Measurements from ENCODE around the gene FLT4.
"Not testable (repeated sequence)": the region's sequence is repeated elsewhere in the genome, so short reads cannot be mapped to it uniquely, and the experiment has no call there.

FLT4 gene

DNA sequence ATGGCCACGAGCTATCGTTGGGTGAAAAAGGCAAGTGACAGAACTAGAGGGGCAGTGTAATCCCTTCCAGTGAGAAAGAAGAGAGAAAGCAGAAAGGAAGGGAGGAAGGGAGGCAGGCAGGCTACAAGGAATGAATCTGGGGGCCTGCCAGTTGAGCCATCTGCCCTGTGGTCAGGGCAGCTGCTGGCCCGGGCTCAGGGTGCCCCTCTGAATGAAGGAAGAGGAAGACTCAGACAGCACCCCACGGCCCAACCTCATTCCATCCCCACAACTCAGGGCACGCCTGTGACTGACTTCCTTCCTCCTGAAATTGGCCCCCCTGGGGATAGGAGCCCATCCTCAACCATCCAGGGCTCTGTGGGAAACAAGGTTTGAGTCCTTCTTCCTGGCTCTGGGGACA, 20.3 kb upstream of the FLT4 start:
- no peak for DNase-seq

GRCh38 chr5:180668835-180669596, 19.6 kb upstream of the FLT4 start:
- no peak for DNase-seq

DNA sequence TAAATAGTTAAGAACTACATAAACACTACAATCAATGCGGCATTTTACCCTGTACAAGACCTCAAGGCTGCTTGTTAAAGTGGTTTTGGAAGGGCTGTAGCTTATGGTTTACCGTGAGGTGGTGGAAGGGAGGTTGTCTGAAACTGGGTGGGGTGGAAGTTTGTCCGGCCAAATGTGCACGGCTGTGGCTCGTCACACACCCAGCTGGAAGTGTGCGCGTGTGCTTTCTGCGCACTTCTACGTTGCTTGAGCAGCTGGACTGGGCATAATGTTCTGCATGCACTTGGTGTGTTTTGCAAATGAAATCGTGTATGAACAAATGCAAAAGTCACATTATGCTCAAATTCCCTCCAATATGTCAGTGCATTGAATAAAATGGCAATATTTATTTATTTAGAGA, 17.4 kb upstream of the FLT4 start:
- DNase-seq, result no peak

DNA sequence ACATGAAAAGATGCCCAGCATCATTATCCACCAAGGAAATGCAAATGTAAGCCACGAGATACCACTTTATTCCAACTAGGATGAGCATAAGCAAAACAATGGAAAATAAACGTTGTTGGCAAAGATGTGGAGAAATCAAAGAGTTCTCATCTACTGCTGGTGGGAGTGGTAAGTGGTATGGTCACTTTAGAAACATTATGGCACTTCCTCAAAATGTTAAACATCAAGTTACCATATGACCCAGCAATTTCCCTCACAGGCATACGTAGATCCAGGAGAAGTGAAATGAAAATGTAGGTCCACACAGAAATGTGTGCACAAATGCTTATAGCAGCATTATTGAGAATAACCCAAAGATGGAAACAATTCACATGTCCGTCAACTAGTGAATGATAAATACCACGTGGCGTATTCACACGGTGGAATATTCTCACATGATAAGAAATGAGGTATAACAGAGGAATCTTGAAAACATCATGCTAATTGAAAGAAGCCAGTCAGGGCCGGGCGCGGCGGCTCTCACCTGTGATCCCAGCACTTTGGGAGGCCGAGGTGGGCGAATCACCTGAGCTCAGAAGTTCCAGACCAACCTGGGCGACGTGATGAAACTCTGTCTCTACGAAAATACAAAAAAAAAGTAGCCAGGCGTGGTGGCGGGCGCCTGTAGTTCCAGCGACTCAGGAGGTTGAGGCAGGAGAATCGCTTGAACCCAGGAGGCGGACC, 16.4 kb upstream of the FLT4 start:
- DNase-seq, result no peak

DNA sequence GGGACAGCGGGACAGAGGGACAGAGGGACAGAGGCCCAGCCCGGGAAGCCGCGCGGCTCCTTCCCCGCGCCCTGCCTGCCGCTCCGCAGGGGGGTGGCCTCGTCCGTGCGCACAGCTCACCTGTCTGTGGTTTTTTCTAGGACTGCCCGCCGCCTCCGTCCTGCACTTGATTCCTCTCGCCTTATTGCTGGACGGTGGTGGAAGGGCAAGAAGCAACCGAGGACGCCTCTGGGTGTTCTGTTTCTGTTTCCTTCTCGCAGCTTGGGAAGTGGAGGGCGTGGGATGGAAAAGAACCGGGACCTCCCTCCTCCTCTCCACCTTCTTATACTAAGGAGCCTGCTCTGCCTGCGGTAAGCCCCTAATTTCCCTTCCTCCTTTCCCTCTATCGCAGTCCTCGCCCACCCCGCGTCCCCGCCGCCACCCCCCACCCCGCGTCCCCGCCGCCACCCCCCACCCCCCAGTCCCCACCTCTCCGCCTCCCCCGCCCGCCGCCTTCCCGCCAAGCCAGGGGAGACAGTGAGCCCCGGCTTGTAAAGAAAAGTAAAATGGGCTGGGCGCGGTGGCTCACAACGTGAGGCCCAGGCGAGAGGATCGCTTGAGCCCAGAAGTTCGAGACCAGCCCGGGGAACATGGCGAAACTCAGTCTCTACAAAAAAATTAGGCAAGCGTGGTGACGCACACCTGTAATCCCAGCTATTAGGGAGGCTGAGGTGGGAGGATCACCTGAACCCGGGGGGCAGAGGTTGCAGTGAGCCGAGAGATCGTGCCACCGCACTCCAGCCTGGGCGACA, 9.6 kb upstream of the FLT4 start:
- no peak for DNase-seq

DNA sequence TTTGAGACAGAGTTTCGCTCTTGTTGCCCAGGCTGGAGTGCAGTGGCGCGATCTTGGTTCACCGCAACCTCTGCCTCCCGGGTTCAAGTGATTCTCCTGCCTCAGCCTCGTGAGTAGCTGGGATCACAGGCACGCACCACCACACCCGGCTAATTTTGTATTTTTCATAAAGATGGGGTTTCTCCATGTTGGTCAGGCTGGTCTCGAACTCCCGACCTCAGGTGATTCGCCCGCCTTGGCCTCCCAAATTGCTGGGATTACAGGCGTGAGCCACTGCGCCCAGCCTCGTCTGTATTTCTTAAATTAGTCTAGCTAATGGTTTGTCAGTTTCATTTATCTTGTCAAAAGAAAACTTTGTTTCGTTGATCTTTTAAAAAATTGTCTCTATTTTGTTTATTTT, 5.8 kb upstream of the FLT4 start:
- not testable (repeated sequence) for DNase-seq

GRCh38 chr5:180652771-180653170, 3.4 kb upstream of the FLT4 start:
- no peak for DNase-seq

- DNase-seq, result no peak
Measured at GRCh38 chr5:180652346-180652745, 2.9 kb upstream of the FLT4 start.

DNA sequence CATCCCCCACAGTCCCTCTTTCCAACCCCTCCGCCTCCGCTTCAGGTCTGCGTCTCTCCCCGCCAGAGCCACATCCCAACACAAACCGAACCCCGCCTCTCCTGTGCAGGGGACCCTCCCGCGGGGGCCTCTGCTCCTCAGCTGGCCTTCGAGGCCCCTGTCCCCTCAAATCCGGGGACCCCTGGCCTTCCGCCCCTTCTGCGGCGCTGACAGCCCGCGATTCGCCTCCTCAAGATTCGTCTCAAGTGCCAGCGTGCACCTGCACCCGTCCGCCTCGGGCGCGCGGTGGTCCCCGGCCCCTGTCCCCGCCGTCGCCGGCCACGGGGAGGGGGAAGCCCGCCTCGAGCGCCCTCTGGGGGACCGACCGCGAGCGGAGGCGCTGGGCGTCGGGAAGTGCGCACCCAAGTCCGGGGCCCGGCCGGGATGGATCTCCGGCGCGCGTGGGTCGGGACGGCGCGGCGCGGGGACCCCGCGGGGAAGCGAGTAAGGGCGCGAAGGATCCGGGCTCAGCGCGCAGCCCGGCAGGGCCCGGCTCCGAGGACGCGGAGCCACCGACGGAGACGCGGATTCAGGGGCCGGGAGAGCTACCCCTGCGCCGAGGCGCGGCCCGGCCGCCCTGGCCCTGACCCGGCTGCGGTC, 623 bp downstream of the FLT4 start:
- no peak for DNase-seq

DNA sequence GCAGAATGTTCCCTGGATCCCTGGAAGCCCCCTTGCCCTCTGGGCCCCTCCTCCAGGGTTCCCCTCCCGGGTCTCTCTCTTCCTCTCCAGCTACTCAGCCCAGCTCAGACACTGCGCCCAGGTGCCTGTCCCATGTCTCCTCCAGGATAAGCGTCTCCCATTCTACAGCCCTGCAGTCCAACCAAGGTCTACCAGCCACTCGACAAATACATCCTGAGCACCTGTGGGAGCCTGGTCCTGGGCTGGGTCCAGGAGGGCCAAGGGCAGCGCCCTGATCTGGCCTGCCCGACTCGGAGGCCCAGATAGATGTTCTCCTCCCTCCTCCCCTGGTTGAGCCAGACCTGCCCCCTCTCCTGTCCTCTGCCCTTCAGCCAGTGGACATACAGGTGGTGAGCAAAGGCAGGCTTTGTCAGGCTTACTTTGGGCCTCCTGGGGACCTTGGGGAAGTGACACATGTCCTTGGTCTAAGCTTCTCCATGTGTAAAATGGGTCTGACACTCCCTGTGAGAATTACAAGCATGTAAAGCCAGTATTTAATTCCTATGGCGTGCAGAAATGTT, 1.4 kb downstream of the FLT4 start:
- DNase-seq, result no peak

- no peak for DNase-seq
Measured at GRCh38 chr5:180647465-180647864, 1.9 kb downstream of the FLT4 start.

DNA sequence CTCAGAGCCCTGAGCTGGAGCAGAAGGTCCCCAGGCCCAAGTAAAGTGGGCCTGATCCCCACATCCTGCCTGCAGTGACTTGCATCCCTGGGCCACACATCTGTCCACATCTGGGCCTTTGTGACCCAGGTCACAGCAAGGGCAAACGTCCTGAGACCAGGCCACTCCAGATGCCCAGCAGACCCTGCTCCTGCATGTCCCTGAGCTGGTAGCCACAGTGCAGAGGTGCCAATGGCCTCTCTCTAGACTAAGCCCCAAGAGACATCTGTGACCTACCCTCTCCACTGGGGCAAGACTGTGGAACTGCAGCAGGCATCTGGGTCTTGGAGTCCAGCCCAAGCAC, 2.5 kb downstream of the FLT4 start:
- no peak for DNase-seq

DNA sequence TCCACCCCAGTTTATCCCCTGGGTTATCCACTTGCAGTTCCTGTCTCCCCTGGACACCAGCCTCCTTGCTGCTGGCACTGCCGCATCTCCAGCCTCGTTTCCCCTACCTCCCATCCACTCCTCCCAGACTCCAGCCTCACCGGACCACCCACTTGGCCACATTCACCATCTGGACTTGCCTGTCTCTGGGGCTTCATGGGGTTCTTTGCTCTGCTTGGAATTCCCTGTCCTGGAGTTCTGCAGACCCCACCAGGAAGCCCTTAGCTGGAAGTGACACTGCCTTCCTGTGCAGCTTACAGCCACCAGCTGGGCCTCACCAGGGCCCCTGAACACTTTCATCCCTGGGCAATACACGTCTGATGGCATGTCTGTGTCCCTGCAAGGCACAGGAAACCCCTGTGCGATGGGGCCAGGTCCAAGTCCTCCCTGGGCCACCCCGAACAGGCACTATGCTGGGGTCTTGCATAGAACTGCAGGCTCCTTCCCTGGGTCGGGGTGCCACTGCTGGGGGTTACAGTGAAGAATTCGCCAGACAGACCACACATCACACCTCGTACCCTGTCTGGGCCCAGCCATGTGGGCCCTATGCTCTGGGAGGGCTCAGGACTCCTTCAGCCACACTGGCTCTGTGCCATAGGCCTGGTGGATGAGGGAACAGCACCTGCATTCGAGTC, 3.0 kb downstream of the FLT4 start:
- no peak for DNase-seq

- no peak for DNase-seq
Measured at GRCh38 chr5:180645274-180646204, 3.9 kb downstream of the FLT4 start.

GRCh38 chr5:180644825-180645273, 4.6 kb downstream of the FLT4 start:
- no peak for DNase-seq

DNA sequence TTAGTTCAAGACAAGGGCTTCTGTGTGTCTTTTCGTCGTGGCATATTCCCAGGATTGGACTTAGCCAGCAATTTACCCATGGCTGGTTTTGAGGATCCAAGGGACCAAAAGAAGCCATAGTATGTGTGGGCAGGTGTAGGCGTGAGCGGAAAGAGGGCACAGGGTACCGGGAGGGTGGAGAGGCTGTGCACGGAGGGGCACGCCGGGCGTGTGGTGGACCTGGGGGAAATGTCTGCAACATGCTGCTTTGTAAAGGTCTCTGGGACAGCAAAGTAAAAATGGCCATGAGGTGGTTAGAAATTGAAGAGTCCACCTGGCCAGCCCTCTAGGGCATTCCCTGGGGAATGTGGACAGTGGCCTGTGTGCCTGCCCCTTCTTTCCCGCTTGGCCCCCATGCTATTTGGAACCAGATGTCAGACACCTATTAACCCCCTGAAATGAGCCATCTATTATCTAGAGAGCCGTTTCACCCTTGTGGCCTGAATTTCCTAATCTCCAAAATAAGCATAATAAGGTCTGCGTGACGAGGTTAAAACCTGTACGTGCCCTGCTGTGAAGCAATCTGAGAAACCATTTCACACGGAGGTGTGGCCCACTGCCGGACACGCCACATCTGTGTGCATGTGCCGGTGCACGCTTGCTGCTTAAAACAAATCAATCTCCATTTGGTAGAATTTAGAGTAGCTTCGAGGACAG, 5.1 kb downstream of the FLT4 start:
- DNase-seq, result no peak

- DNase-seq, result no peak
Measured at GRCh38 chr5:180643191-180643851, 6.1 kb downstream of the FLT4 start.

GRCh38 chr5:180642779-180643178, 6.6 kb downstream of the FLT4 start:
- DNase-seq, result no peak

GRCh38 chr5:180642181-180642775, 7.1 kb downstream of the FLT4 start:
- no peak for DNase-seq

DNA sequence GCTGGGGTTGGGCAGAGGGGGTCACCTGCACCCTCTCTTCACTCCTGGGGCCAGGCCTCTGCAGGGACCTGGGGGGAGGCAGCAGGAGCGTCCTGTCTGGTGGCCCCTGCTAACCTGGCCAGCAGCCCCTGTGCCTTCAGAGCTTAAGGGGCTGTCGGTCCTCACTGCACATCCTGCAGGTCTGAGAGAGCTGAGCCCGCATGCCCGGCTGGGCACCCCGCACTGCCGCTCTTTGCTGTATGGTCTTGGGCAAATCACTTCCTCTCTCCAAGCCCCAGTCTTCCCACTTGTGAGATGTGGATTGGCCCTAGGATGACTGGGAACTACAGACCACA, 7.9 kb downstream of the FLT4 start:
- DNase-seq, result no peak
